Bronchial epithelial cell (primary cell): ENCODE data around the gene CKMT2. TPM values are rescaled to one million over a fixed set of nuclear protein-coding genes. Genes with fewer than 3 reads are reported as not detected.
A peak's percentile ranks its signal among the peaks of the same experiment; 100 is the strongest.

Source experiments
- DNase-seq: peaks from one replicate; pipeline ENCODE4 v3.0.0-alpha.2; 2010; ENCODE audit warnings: low read depth
- FAIRE-seq: peaks from 2 replicates; lab custom pipeline; 2011; peaks lifted over from hg19 to GRCh38; lab: Jason Lieb, UNC
- H3K27me3 ChIP-seq: 2 replicates; pipeline ENCODE4 v1.5.1; 2011; ENCODE audit warnings: low read length; ENCODE audit not compliant: control insufficient read depth, insufficient read depth
- H3K36me3 ChIP-seq: 2 replicates; pipeline ENCODE4 v1.5.1; 2011; ENCODE audit warnings: low read length; ENCODE audit not compliant: control insufficient read depth, insufficient read depth
- H3K4me3 ChIP-seq: 2 replicates; pipeline ENCODE4 v1.5.1; 2011; ENCODE audit warnings: mild to moderate bottlenecking, low read depth, low read length, control low read depth
- CTCF ChIP-seq: IDR thresholded peaks from 2 replicates; pipeline ENCODE4 v1.5.1; 2011; ENCODE audit warnings: mild to moderate bottlenecking, moderate library complexity, low read length, control low read depth, inconsistent platforms; ENCODE audit not compliant: insufficient read depth, severe bottlenecking
- total RNA-seq: library from RNA; depleted of rRNA; stranded (reverse); fragments of >200 nt; gene quantifications from 2 replicates; pipeline ENCODE4 v1.2.1, GENCODE V29; 2014

CKMT2 gene
- total RNA-seq, 1 donor from 2014 or later: not detected

GRCh38 chr5:81189875-81190498 lies 43.1 kb upstream of the CKMT2 start:
- no peaks in the 10 kb centered on the region for H3K36me3 ChIP-seq
- H3K27me3 ChIP-seq: no peaks in the 10 kb centered on the region
- no peak for DNase-seq
- no peak overlapping the region for H3K4me3 ChIP-seq
- TF ChIP-seq CTCF: no peak
- no peak for FAIRE-seq

DNA sequence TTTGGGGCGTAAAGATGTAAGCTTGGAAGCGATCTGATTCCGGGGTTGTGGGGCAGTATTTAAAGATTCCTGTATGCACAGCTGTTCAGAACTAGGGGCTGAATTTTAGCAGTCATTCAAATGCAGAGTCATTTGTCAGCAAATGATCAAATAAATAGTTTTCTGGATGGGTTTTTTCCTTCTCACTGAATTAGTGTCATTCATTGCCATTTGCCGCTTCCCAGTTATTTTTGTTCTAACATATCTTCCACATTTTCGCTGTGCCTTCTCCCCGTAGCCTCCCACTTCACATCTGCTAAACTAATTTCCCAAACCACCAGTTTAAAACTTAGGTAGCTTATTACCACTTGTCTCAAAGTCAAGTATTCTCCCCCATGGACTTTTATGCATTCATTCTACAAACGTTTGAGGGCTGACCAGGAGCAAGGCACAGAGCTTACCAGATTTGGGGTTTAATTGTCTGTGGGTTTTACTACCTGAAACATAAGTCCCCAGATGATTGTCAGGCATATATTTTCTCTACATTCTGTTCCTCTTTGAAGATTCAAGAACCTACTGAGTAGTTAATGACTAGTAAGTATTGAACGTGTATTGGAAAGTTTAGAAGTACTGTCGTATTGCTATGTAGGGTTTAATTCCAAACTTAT lies 41.3 kb upstream of the CKMT2 start:
- no peak for TF ChIP-seq CTCF
- Histone ChIP-seq H3K4me3 (no peak overlapping the region), H3K36me3 (no peaks in the 10 kb centered on the region), H3K27me3 (no peaks in the 10 kb centered on the region)
- no peak for FAIRE-seq
- no peak for DNase-seq

DNA sequence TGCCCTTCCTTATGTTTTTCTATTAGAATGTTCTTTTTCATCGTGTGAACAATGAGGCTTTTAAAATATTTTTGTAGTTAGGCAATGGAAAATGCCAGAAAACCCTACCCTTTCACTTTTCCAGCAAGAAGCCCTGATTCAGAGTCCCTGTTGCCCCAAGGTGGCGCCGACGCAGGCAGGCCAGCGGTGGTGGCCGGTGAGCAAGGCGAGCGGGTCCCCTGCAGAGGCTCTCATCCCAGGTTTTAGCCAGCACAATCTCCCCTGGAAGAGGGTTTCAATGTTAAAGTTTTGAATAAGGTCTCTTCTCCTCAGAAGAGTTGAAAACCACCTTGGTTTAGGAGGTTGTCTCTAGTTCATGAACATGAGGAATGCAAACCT lies 40.8 kb upstream of the CKMT2 start:
- no peak overlapping the region for H3K4me3 ChIP-seq
- no peak for TF ChIP-seq CTCF
- no peaks in the 10 kb centered on the region for H3K36me3 ChIP-seq
- no peak for DNase-seq
- FAIRE-seq: no peak
- no peaks in the 10 kb centered on the region for H3K27me3 ChIP-seq

DNA sequence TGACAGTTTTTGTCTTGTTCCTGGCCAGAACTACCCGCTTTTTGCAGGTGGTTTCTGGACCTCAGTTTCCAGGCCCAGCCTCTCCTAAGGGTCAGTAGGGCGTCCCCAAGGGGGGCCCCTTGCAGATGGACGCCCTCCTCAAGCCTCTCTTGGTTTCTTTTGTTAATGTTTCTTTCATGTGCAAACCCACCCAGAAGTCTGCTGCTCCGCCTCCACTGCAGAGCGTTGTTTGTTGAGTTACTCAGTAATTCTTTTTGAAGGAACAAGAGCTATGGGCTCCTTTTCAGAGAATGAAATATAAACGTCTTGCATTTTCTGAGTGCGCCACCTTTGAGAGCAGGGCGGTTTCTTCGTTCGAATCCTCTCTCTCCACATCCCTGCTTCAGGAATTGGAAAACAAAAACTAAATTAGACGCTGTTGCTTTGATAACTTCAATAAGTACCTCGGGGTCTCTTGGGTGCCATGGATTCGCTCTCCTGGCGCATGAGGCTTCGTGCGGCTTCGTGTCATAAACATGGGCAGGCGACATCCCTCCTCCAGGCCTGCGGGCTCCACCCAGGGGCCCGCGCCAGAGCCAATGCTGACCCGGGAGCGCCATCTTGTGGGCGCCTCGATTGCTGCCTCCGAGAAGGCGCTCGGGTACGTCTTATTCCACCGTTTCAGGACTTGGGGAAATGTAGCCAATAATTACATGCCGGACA lies 38.3 kb upstream of the CKMT2 start:
- no peak overlapping the region for H3K4me3 ChIP-seq
- DNase-seq: peak; percentile 51
- peak; percentile 96 for TF ChIP-seq CTCF
- H3K36me3 ChIP-seq: no peaks in the 10 kb centered on the region
- no peaks in the 10 kb centered on the region for H3K27me3 ChIP-seq
- no peak for FAIRE-seq

- DNase-seq (no peak), FAIRE-seq (no peak)
- TF ChIP-seq CTCF: no peak
- Histone ChIP-seq H3K27me3 (no peaks in the 10 kb centered on the region), H3K36me3 (no peaks in the 10 kb centered on the region), H3K4me3 (no peak overlapping the region)
Measured at GRCh38 chr5:81195335-81195929, 37.7 kb upstream of the CKMT2 start.
